ENCODE data around the gene TBC1D23.
A peak's percentile ranks its signal among the peaks of the same experiment; 100 is the strongest.

TBC1D23 gene

GRCh38 chr3:100331660-100332059 is 70.9 kb downstream of the TBC1D23 start:
- H3K79me2 ChIP-seq (ENCODE audit: control insufficient read depth, low read length): peaks cover 19% of the 10 kb centered on the region
- H3K4me1 ChIP-seq (ENCODE audit: control insufficient read depth, low read length): peaks cover 27% of the 10 kb centered on the region
- H3K4me3 ChIP-seq (ENCODE audit: low read length): no peak overlapping the region
- no peak overlapping the region for H3K27ac ChIP-seq (ENCODE audit: low read depth, low read length)
- no peaks in the 10 kb centered on the region for H3K9me3 ChIP-seq (ENCODE audit: control insufficient read depth, insufficient read depth, low read length)
- H3K9me2 ChIP-seq (replicated peaks; ENCODE audit: control insufficient read depth, low read length): no peaks in the 10 kb centered on the region
- H3K27me3 ChIP-seq (ENCODE audit: control insufficient read depth, low read length): no peaks in the 10 kb centered on the region
- H3F3A ChIP-seq (ENCODE audit: control insufficient read depth, insufficient read depth): no peaks in the 10 kb centered on the region
- TF ChIP-seq EZH2phosphoT487 (IDR thresholded peaks at IDR 0.05; ENCODE audit: borderline replicate concordance, low read length): no peak
- TF ChIP-seq CTCF (IDR thresholded peaks at IDR 0.05; ENCODE audit: low read depth, low read length, poor library complexity, severe bottlenecking): no peak
- H4K20me1 ChIP-seq (ENCODE audit: control insufficient read depth, insufficient read depth, low read depth, low read length): no peaks in the 10 kb centered on the region
- H3K36me3 ChIP-seq (ENCODE audit: control insufficient read depth, low read length): no peaks in the 10 kb centered on the region
- no peak overlapping the region for H3K4me2 ChIP-seq (ENCODE audit: low read length)

- Histone ChIP-seq H3K9me2 (replicated peaks; ENCODE audit: control insufficient read depth, low read length) (no peaks in the 10 kb centered on the region), H3K9me3 (ENCODE audit: control insufficient read depth, insufficient read depth, low read length) (no peaks in the 10 kb centered on the region), H3K27ac (ENCODE audit: low read depth, low read length) (no peak overlapping the region), H3F3A (ENCODE audit: control insufficient read depth, insufficient read depth) (no peaks in the 10 kb centered on the region), H3K4me2 (ENCODE audit: low read length) (peak overlapping the region; percentile 33), H4K20me1 (ENCODE audit: control insufficient read depth, insufficient read depth, low read depth, low read length) (no peaks in the 10 kb centered on the region), H3K79me2 (ENCODE audit: control insufficient read depth, low read length) (peaks cover 19% of the 10 kb centered on the region), H3K4me3 (ENCODE audit: low read length) (peak overlapping the region; percentile 4; the same call in 1 of the 2 replicates), H3K4me1 (ENCODE audit: control insufficient read depth, low read length) (peaks cover 27% of the 10 kb centered on the region), H3K36me3 (ENCODE audit: control insufficient read depth, low read length) (peaks cover under 1% of the 10 kb centered on the region; the same call in 1 of the 2 replicates), H3K27me3 (ENCODE audit: control insufficient read depth, low read length) (no peaks in the 10 kb centered on the region)
- TF ChIP-seq CTCF (IDR thresholded peaks at IDR 0.05; ENCODE audit: low read depth, low read length, poor library complexity, severe bottlenecking): no peak
- TF ChIP-seq EZH2phosphoT487 (IDR thresholded peaks at IDR 0.05; ENCODE audit: borderline replicate concordance, low read length): no peak
Observed at GRCh38 chr3:100333051-100333450, 72.3 kb downstream of the TBC1D23 start.

- peaks cover 27% of the 10 kb centered on the region for H3K4me1 ChIP-seq (ENCODE audit: control insufficient read depth, low read length)
- H4K20me1 ChIP-seq (ENCODE audit: control insufficient read depth, insufficient read depth, low read depth, low read length): no peaks in the 10 kb centered on the region
- peaks cover 10% of the 10 kb centered on the region for H3K36me3 ChIP-seq (ENCODE audit: control insufficient read depth, low read length)
- no peak overlapping the region for H3K27ac ChIP-seq (ENCODE audit: low read depth, low read length)
- peaks cover 19% of the 10 kb centered on the region for H3K79me2 ChIP-seq (ENCODE audit: control insufficient read depth, low read length)
- H3F3A ChIP-seq (ENCODE audit: control insufficient read depth, insufficient read depth): no peaks in the 10 kb centered on the region
- no peaks in the 10 kb centered on the region for H3K9me3 ChIP-seq (ENCODE audit: control insufficient read depth, insufficient read depth, low read length)
- peak overlapping the region; percentile 99 for H3K4me2 ChIP-seq (ENCODE audit: low read length)
- peak overlapping the region; percentile 72 for H3K4me3 ChIP-seq (ENCODE audit: low read length)
- H3K9me2 ChIP-seq (replicated peaks; ENCODE audit: control insufficient read depth, low read length): no peaks in the 10 kb centered on the region
- no peaks in the 10 kb centered on the region for H3K27me3 ChIP-seq (ENCODE audit: control insufficient read depth, low read length)
- TF ChIP-seq CTCF (IDR thresholded peaks at IDR 0.05; ENCODE audit: low read depth, low read length, poor library complexity, severe bottlenecking) (no peak), EZH2phosphoT487 (IDR thresholded peaks at IDR 0.05; ENCODE audit: borderline replicate concordance, low read length) (no peak)
Observed at GRCh38 chr3:100333970-100334487, 73.2 kb downstream of the TBC1D23 start.

Measured in DOHH2 (cell line).